Measurements from ENCODE around the gene CCNYL1.
A peak's percentile ranks its signal among the peaks of the same experiment; 100 is the strongest.
"Not testable (repeated sequence)": the region's sequence is repeated elsewhere in the genome, so short reads cannot be mapped to it uniquely, and the experiment has no call there.

The CCNYL1 gene

GRCh38 chr2:207734636-207735512 lies 23.4 kb downstream of the CCNYL1 start:
- DNase-seq (ENCODE audit: low spot score) = no peak

GRCh38 chr2:207735513-207735859 lies 24.0 kb downstream of the CCNYL1 start:
- not testable (repeated sequence) for DNase-seq (ENCODE audit: low spot score)

- DNase-seq (ENCODE audit: low spot score) = no peak
Measured at GRCh38 chr2:207743514-207743913, 32.1 kb downstream of the CCNYL1 start.

- DNase-seq (ENCODE audit: low spot score) = no peak
Measured at GRCh38 chr2:207744050-207744449, 32.6 kb downstream of the CCNYL1 start.

GRCh38 chr2:207744451-207744850 lies 33.0 kb downstream of the CCNYL1 start:
- DNase-seq (ENCODE audit: low spot score) = no peak

- DNase-seq (ENCODE audit: low spot score) = peak; percentile 80
Measured at GRCh38 chr2:207746131-207746530, 34.7 kb downstream of the CCNYL1 start.

GRCh38 chr2:207747653-207748560 lies 36.5 kb downstream of the CCNYL1 start:
- DNase-seq (ENCODE audit: low spot score) = no peak

- no peak for DNase-seq (ENCODE audit: low spot score)
Measured at GRCh38 chr2:207748993-207749392, 37.6 kb downstream of the CCNYL1 start.

- DNase-seq (ENCODE audit: low spot score) = no peak
Measured at GRCh38 chr2:207749873-207750272, 38.4 kb downstream of the CCNYL1 start.

GRCh38 chr2:207750345-207750744 lies 38.9 kb downstream of the CCNYL1 start:
- DNase-seq (ENCODE audit: low spot score) = no peak

- DNase-seq (ENCODE audit: low spot score) = no peak
Measured at GRCh38 chr2:207750876-207751275, 39.4 kb downstream of the CCNYL1 start.

- not testable (repeated sequence) for DNase-seq (ENCODE audit: low spot score)
Measured at GRCh38 chr2:207753688-207754087, 42.2 kb downstream of the CCNYL1 start.

GRCh38 chr2:207754498-207755383 lies 43.3 kb downstream of the CCNYL1 start:
- DNase-seq (ENCODE audit: low spot score) = no peak

- no peak for DNase-seq (ENCODE audit: low spot score)
Measured at GRCh38 chr2:207758025-207758424, 46.6 kb downstream of the CCNYL1 start.

- DNase-seq (ENCODE audit: low spot score) = no peak
Measured at GRCh38 chr2:207759890-207760289, 48.5 kb downstream of the CCNYL1 start.

- no peak for DNase-seq (ENCODE audit: low spot score)
Measured at GRCh38 chr2:207760453-207760852, 49.0 kb downstream of the CCNYL1 start.

- DNase-seq (ENCODE audit: low spot score) = not testable (repeated sequence)
Measured at GRCh38 chr2:207761426-207761825, 50.0 kb downstream of the CCNYL1 start.

GRCh38 chr2:207762146-207762545 lies 50.7 kb downstream of the CCNYL1 start:
- DNase-seq (ENCODE audit: low spot score) = no peak

GRCh38 chr2:207763303-207763917 lies 52.0 kb downstream of the CCNYL1 start:
- no peak for DNase-seq (ENCODE audit: low spot score)

- no peak for DNase-seq (ENCODE audit: low spot score)
Measured at GRCh38 chr2:207764096-207764630, 52.7 kb downstream of the CCNYL1 start.

- no peak for DNase-seq (ENCODE audit: low spot score)
Measured at GRCh38 chr2:207765547-207765946, 54.1 kb downstream of the CCNYL1 start.

Measured in GM03348 (cell line).